DND-41 (cell line): ENCODE measurements around the gene HACL1.

Experiments used
- ATAC-seq: fragments of 200-7000 bp; cut with Tn5 transposase; 3 replicates; pipeline ENCODE4 v1.9.1; 2021; ENCODE audit warnings: low read depth; ENCODE audit not compliant: insufficient read depth
- DNase-seq: peaks from one replicate; pipeline ENCODE4 v3.0.0-alpha.2; 2020
- H2AFZ ChIP-seq: 2 replicates; pipeline ENCODE4 v1.6.0; 2012; ENCODE audit warnings: low read depth, low read length
- H3K27ac ChIP-seq: 2 replicates; pipeline ENCODE4 v1.5.1; 2012; ENCODE audit warnings: low read length, inconsistent platforms
- H3K27me3 ChIP-seq: fragments of 200-600 bp; sonication (generic); 2 replicates; pipeline ENCODE4 v1.6.0; 2012; ENCODE audit warnings: low read length, mild to moderate bottlenecking, inconsistent platforms; ENCODE audit not compliant: insufficient read depth, poor library complexity
- H3K36me3 ChIP-seq: 2 replicates; pipeline ENCODE4 v1.5.1; 2012; ENCODE audit warnings: low read length, inconsistent platforms; ENCODE audit not compliant: insufficient read depth
- H3K4me1 ChIP-seq: 2 replicates; pipeline ENCODE4 v1.5.1; 2012; ENCODE audit warnings: mild to moderate bottlenecking, low read length; ENCODE audit not compliant: insufficient read depth
- H3K4me2 ChIP-seq: 2 replicates; pipeline ENCODE4 v1.6.0; 2012; ENCODE audit warnings: mild to moderate bottlenecking, moderate library complexity, low read length, inconsistent platforms; ENCODE audit not compliant: insufficient read depth
- H3K4me3 ChIP-seq, 2 experiments: fragments of 200-600 bp in 1 of 2; shearing (Covaris generic) in 1 of 2; 2 replicates each; pipeline ENCODE4 v1.5.1; 2012 to 2016; ENCODE audit warnings: inconsistent platforms in 2 of 2, low read length in 2 of 2, mild to moderate bottlenecking in 2 of 2, low read depth in 1 of 2, moderate library complexity in 1 of 2
- H3K79me2 ChIP-seq: 2 replicates; pipeline ENCODE4 v1.6.0; 2012; ENCODE audit warnings: low read length, inconsistent platforms; ENCODE audit not compliant: insufficient read depth
- H3K9ac ChIP-seq: 2 replicates; pipeline ENCODE4 v1.6.0; 2012; ENCODE audit warnings: low read depth, mild to moderate bottlenecking, inconsistent platforms, low read length, moderate library complexity
- H3K9me3 ChIP-seq: 2 replicates; pipeline ENCODE4 v1.5.1; 2012; ENCODE audit warnings: low read length, moderate library complexity, mild to moderate bottlenecking, inconsistent platforms; ENCODE audit not compliant: insufficient read depth, severe bottlenecking
- H4K20me1 ChIP-seq: 2 replicates; pipeline ENCODE4 v1.6.0; 2012; ENCODE audit warnings: low read length; ENCODE audit not compliant: insufficient read depth
- CTCF ChIP-seq: IDR thresholded peaks from 2 replicates; pipeline ENCODE4 v1.5.1; 2012; ENCODE audit warnings: borderline replicate concordance, low read length, moderate library complexity, mild to moderate bottlenecking; ENCODE audit not compliant: poor library complexity, severe bottlenecking; ENCODE audit errors: extremely low read depth
- EZH2 ChIP-seq: IDR thresholded peaks from 3 replicates; pipeline ENCODE4 v1.6.1; 2012; ENCODE audit warnings: borderline replicate concordance, low read depth, mild to moderate bottlenecking, moderate library complexity, low read length, inconsistent platforms; ENCODE audit not compliant: severe bottlenecking

HACL1 gene

GRCh38 chr3:15527031-15527459 is 74.3 kb downstream of the HACL1 start:
- Histone ChIP-seq H3K9ac (no peak overlapping the region), H3K27ac (no peak overlapping the region), H3K79me2 (no peaks in the 10 kb centered on the region), H3K4me2 (no peak overlapping the region), H3K36me3 (no peaks in the 10 kb centered on the region), H3K9me3 (no peaks in the 10 kb centered on the region), H2AFZ (no peak overlapping the region), H3K4me3 (no peak overlapping the region), H4K20me1 (no peaks in the 10 kb centered on the region), H3K4me1 (peaks cover 17% of the 10 kb centered on the region), H3K27me3 (no peaks in the 10 kb centered on the region)
- DNase-seq (no peak), ATAC-seq (no peak)
- TF ChIP-seq EZH2: no peak
- TF ChIP-seq CTCF: peak; percentile 46

- Histone ChIP-seq H3K4me3 (no peak overlapping the region), H3K79me2 (no peaks in the 10 kb centered on the region), H3K27me3 (no peaks in the 10 kb centered on the region), H3K36me3 (no peaks in the 10 kb centered on the region), H3K4me1 (peaks cover 20% of the 10 kb centered on the region), H3K9me3 (no peaks in the 10 kb centered on the region), H2AFZ (no peak overlapping the region), H3K27ac (no peak overlapping the region), H4K20me1 (no peaks in the 10 kb centered on the region), H3K9ac (no peak overlapping the region), H3K4me2 (no peak overlapping the region)
- ATAC-seq: no peak
- TF ChIP-seq EZH2: no peak
- no peak for TF ChIP-seq CTCF
- DNase-seq: no peak
Observed at GRCh38 chr3:15525790-15526189, 75.6 kb downstream of the HACL1 start.

- Histone ChIP-seq H3K9me3 (no peaks in the 10 kb centered on the region), H3K27me3 (no peaks in the 10 kb centered on the region), H3K36me3 (no peaks in the 10 kb centered on the region), H3K4me1 (peaks cover 8% of the 10 kb centered on the region), H3K4me3 (no peak overlapping the region), H3K9ac (no peak overlapping the region), H4K20me1 (no peaks in the 10 kb centered on the region), H3K4me2 (no peak overlapping the region), H2AFZ (no peak overlapping the region), H3K79me2 (no peaks in the 10 kb centered on the region), H3K27ac (no peak overlapping the region)
- TF ChIP-seq CTCF (no peak), EZH2 (no peak)
- no peak for DNase-seq
- ATAC-seq: no peak
Observed at GRCh38 chr3:15523660-15524417, 77.5 kb downstream of the HACL1 start.
